ENCODE measurements around the gene ADSS1. TPM values are rescaled to one million over a fixed set of nuclear protein-coding genes. Genes with fewer than 3 reads are reported as not detected.
"Not testable (repeated sequence)": the region's sequence is repeated elsewhere in the genome, so short reads cannot be mapped to it uniquely, and the experiment has no call there.

Gene ADSS1
- polyA plus RNA-seq, 3 donors: 14.7 to 18.6 (median 16.3) TPM

DNA sequence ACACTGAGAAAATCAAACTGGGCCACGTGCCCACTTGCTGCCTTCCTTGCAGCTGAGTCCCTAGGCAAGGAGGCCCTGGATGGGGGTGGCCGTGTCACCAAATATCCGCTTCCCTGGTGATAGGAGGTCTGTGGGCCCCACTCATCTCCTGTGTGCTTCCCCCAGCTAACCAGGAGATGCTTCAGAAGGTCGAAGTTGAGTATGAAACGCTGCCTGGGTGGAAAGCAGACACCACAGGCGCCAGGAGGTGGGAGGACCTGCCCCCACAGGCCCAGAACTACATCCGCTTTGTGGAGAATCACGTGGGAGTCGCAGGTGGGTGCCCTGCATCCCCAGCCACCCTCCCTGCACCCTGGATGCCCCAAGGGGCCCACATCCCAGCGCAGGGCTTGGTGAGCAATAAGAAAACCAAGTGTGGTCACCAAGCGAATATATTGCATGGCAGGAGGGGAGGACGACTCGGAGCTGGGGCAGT is 22.1 kb downstream of the ADSS1 start:
- no peak for DNase-seq

DNA sequence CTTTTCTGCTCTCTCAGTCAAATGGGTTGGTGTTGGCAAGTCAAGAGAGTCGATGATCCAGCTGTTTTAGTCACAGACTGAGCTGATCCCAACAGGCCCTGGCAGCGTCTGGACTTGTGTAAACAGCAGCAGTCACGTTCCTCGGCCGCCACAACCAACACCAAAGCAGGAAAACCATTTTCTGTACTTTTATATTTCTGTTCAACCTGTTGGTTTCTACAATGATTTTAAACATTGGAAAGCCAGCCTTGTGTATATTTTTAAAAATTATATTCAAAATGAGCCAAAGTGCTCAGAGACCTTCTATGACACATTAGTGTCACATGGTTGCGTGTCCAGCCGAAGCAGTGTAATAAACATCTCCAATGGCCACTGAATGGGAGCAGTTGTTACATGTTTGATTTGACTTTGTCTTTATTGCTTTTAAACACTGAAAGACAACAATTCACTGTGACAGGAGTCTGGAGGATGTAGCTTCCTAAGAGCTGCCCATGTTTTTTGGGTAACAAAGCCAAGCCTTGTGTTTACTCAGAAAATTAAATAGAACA is 23.0 kb downstream of the ADSS1 start:
- DNase-seq: no peak

DNA sequence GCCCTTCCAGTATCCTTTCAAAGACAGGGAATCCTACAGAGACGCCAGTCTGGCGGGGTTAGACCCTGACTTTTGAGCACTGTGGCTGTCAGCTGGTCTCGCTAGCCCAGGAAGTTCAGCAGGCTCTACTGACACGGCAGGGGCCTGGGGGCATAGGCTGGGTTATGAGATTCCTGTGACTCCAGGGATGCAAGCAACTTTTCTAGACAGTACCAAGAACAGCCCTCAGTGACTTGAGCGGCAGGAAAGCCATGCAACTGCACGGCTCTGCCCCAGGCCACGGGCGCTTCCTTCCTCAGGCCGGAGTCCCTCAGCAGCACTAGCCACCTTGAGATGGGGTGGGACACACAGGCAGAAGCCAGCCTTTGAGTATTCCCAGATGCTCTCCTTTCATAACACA is 23.8 kb downstream of the ADSS1 start:
- no peak for DNase-seq

DNA sequence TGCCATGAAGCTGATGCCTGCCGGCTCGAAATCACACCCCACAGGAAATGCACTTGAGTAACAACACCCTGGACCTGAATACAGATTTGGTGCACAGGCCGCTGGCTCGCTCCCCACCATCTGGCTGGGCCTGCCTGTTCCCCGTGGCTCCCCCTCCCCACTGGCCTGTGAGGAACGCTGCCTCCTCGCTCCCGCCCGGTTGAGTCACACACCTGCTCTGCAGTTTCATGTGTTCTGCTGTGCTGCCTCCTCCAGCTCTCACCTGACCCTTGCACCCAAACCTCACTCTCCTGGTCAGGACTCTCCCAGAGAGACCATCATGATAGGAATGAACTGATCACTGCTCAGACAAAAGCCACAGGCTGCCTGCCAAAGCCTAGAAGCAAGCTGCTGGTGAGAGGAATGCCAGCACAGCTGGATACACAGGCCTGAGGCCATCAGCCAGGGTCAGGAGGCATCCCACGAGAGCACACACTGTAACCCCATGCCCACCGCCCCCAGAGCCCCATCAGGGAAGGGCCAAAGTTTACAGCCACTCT is 25.2 kb downstream of the ADSS1 start:
- DNase-seq: no peak

DNA sequence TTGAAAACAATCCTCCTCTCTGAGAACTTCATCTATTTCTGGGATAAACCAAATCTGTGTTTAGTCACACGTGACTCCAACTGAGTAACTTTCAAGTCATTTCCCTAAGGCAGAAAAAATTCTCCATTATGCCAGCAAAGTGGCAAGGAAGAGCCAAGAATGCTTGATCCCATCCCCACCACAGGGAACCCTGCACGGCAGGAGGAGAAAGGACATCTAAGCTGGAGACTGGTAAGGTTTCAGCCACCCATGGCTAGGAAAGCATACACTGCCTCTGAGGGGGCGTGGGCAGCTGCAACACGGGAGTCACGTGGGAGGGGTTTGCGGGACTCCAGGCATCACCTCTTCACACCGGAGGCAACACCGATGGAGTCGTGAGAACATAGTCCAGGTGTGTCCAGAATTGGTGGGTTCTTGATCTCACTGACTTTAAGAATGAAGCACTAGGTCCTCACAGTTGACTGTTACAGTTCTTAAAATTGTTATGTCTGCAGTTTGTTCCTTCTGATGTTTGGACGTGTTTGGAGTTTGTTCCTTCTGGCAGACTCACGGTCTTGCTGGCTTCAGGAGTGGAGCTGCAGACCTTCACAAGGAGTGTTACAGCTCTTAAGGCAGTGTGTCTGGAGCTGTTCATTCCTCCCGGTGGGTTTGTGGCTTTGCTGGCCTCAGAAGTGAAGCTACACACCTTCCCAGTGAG is 26.2 kb downstream of the ADSS1 start:
- DNase-seq: no peak

DNA sequence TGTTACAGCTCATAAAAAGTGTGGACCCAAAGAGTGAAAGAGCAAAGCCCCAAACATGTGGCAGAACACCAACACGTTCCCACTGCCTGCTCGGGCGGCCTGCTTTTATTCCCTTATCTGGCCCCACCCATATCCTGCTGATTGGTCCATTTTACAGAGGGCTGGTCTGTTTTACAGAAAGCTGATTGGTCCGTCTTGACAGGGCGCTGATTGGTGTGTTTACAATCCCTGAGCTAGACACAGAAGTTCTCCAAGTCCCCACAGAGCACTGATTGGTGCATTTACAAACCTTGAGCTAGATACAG is 26.7 kb downstream of the ADSS1 start:
- not testable (repeated sequence) for DNase-seq

DNA sequence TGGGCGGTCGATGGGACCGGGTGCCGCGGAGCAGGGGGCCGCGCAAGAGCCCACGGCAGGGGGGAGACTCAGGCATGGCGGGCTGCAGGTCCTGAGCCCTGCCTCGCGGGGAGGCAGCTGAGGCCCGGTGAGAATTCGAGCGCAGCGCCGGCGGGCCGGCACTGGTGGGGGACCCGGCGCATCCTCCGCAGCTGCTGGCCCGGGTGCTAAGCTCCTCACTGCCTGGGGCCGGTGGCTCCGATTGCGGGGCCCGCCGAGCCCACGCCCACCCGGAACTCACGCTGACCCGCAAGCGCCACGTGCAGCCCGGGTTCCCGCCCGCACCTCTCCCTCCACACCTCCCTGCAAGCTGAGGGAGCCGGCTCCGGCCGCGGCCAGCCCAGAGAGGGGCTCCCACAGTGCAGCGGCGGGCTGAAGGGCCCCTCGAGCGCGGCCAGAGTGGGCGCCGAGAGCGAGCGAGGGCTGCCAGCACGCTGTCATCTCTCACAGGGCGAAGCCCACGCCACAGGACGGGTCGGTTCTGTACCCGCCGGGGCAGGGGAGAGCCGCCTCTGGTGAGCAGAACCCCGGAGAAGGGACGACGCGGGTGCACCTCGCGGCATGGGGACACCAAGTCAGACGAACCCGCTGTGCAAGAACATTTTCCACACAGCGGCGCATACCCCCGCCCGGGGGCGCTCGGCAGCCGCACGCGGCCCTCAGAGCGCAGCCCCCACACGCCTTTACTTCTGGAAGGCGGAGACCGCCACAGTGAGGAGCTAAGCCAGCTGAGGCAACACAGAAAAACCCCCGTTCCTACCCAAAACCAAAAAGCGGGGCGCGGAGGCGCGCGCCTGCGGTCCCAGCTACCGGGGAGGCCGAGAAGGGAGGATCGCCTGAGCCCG is 27.8 kb downstream of the ADSS1 start:
- DNase-seq: no peak

DNA sequence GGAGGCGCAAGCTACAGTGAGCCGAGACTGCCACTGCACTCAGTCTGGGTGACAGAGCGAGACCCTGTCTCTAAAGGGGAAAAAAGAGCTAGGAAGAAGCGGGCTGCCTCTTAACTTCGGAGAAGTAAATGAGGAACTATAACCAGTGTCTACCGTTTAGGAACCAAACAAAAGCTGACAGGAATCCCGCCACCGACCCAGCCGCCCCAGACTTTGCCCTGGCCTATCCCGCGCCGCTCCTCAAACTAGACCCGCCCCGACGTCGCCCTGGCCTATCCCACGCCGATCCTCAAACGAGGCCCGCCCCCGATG is 28.4 kb downstream of the ADSS1 start:
- DNase-seq: no peak

DNA sequence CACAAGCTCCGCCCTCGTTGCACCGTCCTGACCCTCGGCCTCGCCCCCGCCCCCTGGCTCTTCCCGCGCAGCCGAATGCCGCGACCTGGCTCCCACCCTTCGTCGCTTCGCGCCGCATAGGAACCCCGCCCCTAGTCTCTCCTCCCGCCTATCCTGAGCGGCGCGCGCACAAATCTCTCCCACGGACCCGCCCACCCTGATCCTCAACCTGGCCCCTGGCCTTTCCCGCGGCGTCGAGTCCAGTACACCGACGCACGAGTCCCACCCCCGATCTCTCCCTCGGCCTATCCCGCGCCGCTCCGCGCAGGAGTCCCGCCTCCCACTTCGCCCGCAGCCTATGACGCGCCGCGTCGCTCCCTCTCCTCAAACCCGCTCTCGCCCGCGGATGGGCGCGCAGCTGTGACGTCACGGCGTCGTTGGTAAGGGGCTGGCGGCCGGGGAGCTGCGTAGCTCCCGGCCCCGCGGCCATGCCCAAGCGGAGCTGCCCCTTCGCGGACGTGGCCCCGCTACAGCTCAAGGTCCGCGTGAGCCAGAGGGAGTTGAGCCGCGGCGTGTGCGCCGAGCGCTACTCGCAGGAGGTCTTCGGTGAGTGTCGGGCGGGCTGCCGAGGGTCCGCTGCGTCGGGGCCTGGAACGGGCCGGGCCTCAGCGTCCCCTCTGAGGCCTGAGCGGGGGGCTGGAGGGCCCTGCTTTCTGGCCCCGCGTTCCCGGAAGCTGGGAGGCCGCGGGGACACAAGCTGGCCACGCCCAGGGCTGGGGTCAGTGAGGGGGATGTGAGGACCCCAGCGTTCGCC is 28.9 kb downstream of the ADSS1 start, which contains the start of gene SIVA1:
Gene SIVA1, plus strand, starts transcription at position 413 of the 793 bp plus-strand sequence. Its CDS starts 55 bp downstream, at position 468.
- DNase-seq: peak; percentile 99

DNA sequence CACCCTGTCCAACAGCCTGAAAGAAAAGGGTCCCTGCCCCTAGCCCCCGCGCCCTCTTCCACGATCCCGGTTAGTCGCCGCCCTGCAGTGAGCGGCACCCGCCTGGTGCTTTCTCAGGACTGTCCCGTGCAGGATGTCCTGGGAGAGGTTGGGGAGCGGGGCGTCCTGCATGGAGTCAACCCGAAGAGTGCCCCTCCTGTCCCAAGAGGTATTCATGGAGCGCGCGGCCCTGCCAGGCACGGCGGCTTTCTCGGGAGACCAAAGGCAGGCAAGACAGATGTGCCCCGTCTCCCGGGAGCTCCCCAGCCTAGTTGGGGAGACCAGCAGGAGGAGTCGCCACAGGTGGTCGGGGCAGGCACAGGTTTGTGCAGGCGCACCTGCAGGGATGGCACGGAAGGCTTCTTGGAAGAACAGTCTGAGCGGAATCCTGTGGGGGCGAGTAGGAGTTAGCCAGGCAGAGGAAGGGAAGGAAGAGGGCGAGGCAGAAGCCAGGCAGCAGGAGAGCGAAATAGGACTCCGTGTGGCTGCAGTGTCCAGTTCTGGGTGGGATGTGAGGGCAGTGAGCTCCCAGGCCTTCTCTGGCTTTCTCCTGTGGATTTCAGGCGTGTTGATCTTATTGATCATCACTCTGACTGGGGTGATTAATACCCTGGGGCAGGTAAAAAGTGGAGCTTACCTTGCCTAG is 29.6 kb downstream of the ADSS1 start:
- no peak for DNase-seq

DNA sequence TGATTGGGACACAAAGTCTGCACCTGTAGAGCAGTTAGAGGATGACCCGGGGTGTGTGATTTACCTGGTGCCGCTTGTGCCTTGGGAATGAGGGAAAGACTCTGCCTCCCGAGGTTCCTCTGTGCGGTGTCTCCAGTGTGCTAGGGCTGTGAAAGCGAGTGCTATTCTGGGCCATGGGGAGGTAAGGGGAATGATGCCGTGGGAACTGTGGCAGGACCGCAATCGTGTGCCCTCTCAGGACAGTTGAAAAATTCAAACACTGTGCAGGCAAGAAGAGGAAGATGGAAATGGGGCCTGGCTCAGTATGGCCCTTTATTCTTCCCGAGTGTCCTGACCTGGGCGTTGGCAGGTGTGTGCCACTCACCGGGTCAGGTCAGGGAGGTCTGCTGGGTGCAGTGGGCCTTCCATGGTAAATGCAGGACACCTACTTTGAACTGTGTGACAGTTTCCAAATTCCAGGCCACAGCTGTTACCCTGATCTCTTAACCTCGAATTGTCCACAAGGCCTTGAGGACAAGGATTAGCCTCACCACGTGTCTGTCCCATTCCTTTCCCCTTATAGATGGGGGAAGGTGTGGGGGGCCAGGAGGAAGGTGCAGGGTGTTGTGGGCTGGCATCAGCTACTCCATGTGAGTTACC is 30.3 kb downstream of the ADSS1 start:
- DNase-seq: no peak

DNA sequence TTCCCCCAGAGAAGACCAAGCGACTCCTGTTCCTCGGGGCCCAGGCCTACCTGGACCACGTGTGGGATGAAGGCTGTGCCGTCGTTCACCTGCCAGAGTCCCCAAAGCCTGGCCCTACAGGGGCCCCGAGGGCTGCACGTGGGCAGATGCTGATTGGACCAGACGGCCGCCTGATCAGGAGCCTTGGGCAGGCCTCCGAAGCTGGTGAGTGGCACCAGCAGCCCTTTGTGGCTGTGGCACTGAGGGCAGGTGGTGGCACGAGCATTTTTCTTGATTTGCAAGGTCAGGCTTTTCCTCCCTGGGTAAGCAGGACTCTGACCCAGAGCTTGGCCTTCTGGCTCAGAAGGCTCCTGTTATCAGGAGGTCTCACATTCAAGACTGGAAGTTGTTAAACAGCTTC is 31.6 kb downstream of the ADSS1 start:
- DNase-seq: no peak

DNA sequence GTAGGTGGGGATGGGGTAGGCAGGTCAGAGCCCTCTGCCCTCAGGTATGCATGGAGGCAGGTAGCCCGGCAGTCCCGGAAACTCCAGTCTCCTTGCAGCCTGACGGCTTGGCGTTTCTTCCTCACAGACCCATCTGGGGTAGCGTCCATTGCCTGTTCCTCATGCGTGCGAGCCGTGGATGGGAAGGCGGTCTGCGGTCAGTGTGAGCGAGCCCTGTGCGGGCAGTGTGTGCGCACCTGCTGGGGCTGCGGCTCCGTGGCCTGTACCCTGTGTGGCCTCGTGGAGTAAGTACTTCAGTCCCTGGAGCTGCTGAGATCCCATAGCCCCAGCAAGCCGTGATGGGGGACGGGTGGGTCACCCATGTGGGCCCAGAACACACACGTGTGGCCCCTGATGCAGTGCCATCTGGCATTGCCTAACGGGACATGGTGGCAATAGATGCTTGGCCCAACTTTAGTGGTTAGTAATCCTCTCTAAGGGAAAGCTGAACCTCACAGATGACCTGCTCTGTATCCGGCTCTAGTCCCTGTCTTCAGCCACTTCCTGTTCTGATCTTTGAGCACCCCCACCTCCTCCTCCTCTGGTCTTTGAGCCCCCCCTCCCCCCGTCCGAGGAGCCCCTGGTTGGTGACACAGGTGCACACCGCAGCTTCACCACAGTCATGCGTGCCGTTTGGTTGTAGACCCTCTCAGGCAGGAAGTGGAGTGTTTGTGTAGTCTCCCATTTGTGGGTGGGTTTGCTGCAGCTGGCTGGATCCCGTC is 32.6 kb downstream of the ADSS1 start:
- no peak for DNase-seq

DNA sequence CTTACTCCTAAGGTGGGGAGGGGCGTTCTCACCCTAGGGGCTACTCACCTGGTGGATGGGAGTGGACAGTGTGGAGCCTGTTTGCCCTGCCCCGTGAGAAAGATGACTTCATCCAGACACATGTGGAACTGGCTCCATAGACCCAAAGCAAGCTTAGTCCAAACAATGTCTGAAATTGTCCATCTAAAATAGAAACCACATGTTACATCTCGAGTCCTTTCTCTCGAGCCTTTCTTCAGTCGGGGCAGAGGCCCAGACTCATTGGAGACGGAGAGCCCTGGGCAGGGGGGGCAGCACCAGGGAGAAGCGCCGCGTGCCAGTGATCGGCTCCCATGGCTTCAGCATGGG is 33.2 kb downstream of the ADSS1 start:
- DNase-seq: no peak

DNA sequence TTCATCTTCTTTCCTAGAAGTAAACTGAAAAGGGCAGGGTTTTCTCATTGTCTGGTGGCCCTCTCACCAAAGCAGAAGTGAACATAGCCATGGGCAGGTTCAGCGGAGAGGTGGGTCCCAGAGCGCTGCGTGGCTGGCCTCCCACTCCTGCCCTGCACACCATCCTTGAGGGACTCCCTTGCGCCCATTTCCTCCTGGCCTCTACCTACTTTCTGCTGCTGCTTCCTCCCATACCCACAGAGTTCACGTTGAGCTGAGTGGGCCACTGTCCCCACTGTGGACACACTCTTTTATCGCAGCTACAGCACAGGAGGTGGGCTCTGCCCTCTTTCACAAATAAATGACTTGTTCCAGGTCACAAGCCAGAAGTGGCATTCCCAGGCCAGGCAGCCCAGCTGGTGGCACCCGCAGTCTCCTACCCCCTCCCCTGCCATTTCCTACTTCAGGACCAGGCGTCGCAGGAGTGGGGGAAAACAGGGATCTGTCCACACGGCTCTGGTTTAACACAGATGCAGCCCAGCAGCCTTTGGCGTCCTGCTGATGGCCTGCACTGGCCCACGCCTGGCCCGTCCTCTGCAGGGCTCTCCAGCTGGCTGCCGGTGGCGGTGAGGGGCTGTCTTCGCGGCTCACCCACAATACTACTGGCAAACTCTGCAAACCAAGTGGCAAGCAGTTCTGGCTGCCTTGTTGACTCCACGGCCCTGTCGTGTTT is 33.8 kb downstream of the ADSS1 start:
- no peak for DNase-seq

DNA sequence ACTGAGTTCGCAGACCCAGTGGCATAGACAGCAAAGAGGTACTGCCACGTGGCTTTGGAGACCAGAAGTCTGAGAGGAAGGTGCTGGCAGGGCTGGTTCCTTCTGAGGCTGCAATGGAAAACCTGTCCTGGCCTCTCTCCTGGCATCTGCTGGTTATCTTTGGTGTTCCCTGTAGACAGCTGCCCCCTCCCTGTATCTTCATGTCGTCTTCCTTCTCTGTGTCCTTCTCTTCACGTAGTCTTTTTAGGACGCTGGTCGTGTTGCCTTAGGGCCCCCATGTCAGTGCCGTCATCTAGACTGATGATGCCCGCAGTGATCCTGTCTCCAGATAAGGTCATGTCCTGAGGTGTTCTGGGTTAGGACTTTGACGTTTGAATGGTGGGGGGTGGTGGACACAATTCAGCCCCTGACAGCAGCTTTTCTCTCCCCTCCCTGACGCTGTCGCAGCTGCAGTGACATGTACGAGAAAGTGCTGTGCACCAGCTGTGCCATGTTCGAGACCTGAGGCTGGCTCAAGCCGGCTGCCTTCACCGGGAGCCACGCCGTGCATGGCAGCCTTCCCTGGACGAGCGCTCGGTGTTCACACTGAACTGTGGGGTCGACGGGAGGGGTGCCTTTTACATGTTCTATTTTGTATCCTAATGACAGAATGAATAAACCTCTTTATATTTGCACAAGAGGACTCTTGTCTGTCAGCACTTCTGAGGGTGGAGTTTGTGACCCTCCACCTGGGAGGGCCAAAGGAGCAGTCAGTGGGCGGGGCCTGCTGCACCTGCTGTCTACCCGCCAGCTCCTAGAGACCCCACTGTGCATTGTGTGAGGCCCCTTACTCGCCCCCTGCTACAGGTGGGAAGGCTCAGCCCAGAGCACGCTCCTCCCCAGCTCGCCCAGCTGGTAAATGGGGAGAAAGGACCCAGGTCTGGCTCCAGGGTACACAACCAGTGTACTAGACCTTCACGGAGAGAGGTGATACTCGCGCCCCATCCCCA is 35.2 kb downstream of the ADSS1 start:
- no peak for DNase-seq

DNA sequence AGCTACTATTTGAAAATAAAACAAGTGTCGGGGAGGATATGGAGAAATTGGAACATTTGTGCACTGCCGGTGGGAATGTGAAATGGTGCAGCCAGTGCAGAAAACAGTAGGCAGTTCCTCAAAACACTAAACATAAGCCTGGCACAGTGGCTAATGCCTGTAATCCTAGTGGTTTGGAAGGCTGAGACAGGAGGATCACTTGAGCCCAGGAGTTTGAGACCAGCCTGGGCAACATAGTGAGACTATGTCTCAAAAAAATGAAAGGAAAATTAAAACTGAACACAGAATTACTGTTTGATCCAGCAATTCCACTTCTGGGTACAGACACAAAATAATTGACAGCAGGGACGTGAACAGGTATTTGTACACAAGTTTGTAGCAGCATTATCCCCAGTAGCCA is 41.5 kb downstream of the ADSS1 start:
- no peak for DNase-seq

DNA sequence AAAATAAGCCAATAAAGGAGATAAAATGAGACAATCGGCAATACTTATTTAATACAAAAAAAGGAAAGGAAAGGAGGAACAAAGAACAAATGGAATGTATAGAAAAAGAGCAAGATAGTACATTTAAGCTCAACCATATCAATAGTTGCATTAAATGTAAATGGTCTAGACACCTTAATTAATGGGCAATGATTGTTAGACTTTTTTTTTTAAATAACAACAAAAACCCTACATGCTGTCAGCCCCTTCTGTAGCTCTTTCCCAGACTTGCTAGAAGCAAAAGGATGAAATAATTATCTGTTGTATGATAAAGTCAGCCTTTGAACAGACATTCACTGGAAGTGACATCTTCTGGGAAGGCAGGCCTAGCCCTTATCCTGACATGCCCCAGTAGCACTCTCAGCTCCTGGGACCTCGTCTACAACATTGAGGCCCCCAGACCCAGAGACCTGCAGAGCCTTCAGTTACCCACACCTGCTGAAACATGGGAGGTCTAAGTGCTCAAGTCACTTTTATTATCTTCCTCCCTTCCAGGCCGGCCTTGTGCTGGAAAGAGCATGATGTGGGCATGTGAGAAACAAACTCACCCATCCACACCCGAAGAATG is 42.3 kb downstream of the ADSS1 start:
- DNase-seq: no peak
